Stimulated activated CD4-positive, alpha-beta T cell treated with anti-CD3 and anti-CD28 coated beads, Interleukin-4, amount 100 ng/mL, for 4 hours (primary cell): ENCODE measurements around the gene NBAS.
"Not testable (repeated sequence)": the region's sequence is repeated elsewhere in the genome, so short reads cannot be mapped to it uniquely, and the experiment has no call there.

Experiments used
- DNase-seq, 2 experiments: peaks; one replicate each; pipeline ENCODE4 v3.0.0-alpha.2; 2020

NBAS gene

GRCh38 chr2:15557887-15558311 lies 3.2 kb downstream of the NBAS start:
- DNase-seq: no peak

- no peak for DNase-seq
These were observed 4.7 kb downstream of the NBAS start for GRCh38 chr2:15556311-15556930.

- DNase-seq: no peak
These were observed 5.4 kb downstream of the NBAS start for GRCh38 chr2:15555760-15556193.

GRCh38 chr2:15554525-15555218 lies 6.5 kb downstream of the NBAS start:
- no peak for DNase-seq

GRCh38 chr2:15553951-15554350 lies 7.2 kb downstream of the NBAS start:
- no peak for DNase-seq

- no peak for DNase-seq
These were observed 7.6 kb downstream of the NBAS start for GRCh38 chr2:15553519-15553918.

- no peak for DNase-seq
These were observed 12.2 kb downstream of the NBAS start for GRCh38 chr2:15548974-15549373.

- DNase-seq: no peak
These were observed 13.8 kb downstream of the NBAS start for GRCh38 chr2:15547115-15547876.

- peak in 1 of 2 experiments; percentile 5 for DNase-seq
These were observed 14.6 kb downstream of the NBAS start for GRCh38 chr2:15546297-15547098.

GRCh38 chr2:15544227-15544626 lies 16.9 kb downstream of the NBAS start:
- DNase-seq: no peak

GRCh38 chr2:15543541-15543940 lies 17.6 kb downstream of the NBAS start:
- DNase-seq: no peak

- no peak for DNase-seq
These were observed 18.1 kb downstream of the NBAS start for GRCh38 chr2:15543053-15543452.

- not testable (repeated sequence) for DNase-seq
These were observed 18.9 kb downstream of the NBAS start for GRCh38 chr2:15542269-15542668.

GRCh38 chr2:15540523-15540922 lies 20.6 kb downstream of the NBAS start:
- not testable (repeated sequence) for DNase-seq

GRCh38 chr2:15539999-15540398 lies 21.1 kb downstream of the NBAS start:
- no peak for DNase-seq

- DNase-seq: no peak
These were observed 22.3 kb downstream of the NBAS start for GRCh38 chr2:15538792-15539191.

- DNase-seq: no peak
These were observed 27.2 kb downstream of the NBAS start for GRCh38 chr2:15533860-15534480.

GRCh38 chr2:15532996-15533395 lies 28.1 kb downstream of the NBAS start:
- DNase-seq: no peak

- no peak for DNase-seq
These were observed 29.9 kb downstream of the NBAS start for GRCh38 chr2:15531095-15531854.

GRCh38 chr2:15527074-15527739 lies 33.9 kb downstream of the NBAS start:
- no peak for DNase-seq

GRCh38 chr2:15521641-15522181 lies 39.4 kb downstream of the NBAS start:
- no peak for DNase-seq
